T-cell (primary cell): ENCODE results near the gene FASN. TPM values are rescaled to one million over a fixed set of nuclear protein-coding genes. Genes with fewer than 3 reads are reported as not detected.
A peak's percentile ranks its signal among the peaks of the same experiment; 100 is the strongest.
"Not testable (repeated sequence)": the region's sequence is repeated elsewhere in the genome, so short reads cannot be mapped to it uniquely, and the experiment has no call there.

Experiments used
- ATAC-seq, 4 experiments: fragments of 200-7000 bp in 3 of 4; fragments of 150-1000 bp in 1 of 4; cut with Tn5 transposase; replicated peaks in 1 of 4; 1 replicate in 3 of 4; 2 replicates in 1 of 4; pipeline ENCODE4 v1.10.0; 2021; ENCODE audit warnings: moderate library complexity in 3 of 4, mild to moderate bottlenecking in 2 of 4, moderate number of reproducible peaks in 1 of 4
- CTCF ChIA-PET, 2 donors: fragments of 300-600 bp; sonication (Branson Sonifier 250); formaldehyde crosslinking; loops; one replicate each; lab custom pipeline; 2022; ENCODE audit warnings: antibody characterized with exemption in 2 of 2; lab: Charles Lee
- POLR2A ChIA-PET, 2 donors: fragments of 300-600 bp; sonication (Branson Sonifier 250); formaldehyde crosslinking; loops; one replicate each; lab custom pipeline; 2022; ENCODE audit warnings: antibody characterized with exemption in 2 of 2; lab: Charles Lee
- DNase-seq, 35 experiments: peaks; one replicate each; pipeline versions ENCODE4 v3.0.0 to v3.0.0-alpha.2; 2013 to 2023
- H3K27ac ChIP-seq: one replicate; pipeline ENCODE4 v1.5.1; 2013; ENCODE audit warnings: low read length
- H3K27me3 ChIP-seq, 2 experiments: replicated peaks in 1 of 2; 1 replicate in 1 of 2; 2 replicates in 1 of 2; pipeline versions ENCODE4 v1.6.1 to v1.7.0; 2013; ENCODE audit warnings: low read length in 1 of 2, mixed read lengths in 1 of 2; ENCODE audit not compliant: control insufficient read depth in 2 of 2, insufficient read depth in 2 of 2; ENCODE audit errors: extremely low read depth in 1 of 2
- H3K36me3 ChIP-seq, 2 donors: 1 replicate in 1 of 2; 2 replicates in 1 of 2; pipeline versions ENCODE4 v1.6.1 to v1.7.0; 2013; ENCODE audit warnings: low read length in 1 of 2; ENCODE audit not compliant: control insufficient read depth in 2 of 2, insufficient read depth in 1 of 2; ENCODE audit errors: extremely low read depth in 1 of 2
- H3K4me1 ChIP-seq, 2 experiments: 1 replicate in 1 of 2; 2 replicates in 1 of 2; pipeline versions ENCODE4 v1.6.1 to v1.7.0; 2013; ENCODE audit warnings: low read length in 2 of 2, mixed read lengths in 1 of 2; ENCODE audit not compliant: insufficient read depth in 2 of 2, control insufficient read depth in 1 of 2; ENCODE audit errors: extremely low read depth in 1 of 2
- H3K4me3 ChIP-seq, 2 donors: 1 replicate in 1 of 2; 2 replicates in 1 of 2; pipeline versions ENCODE4 v1.5.1 to v1.7.0; 2013; ENCODE audit warnings: mild to moderate bottlenecking in 2 of 2, low read length in 1 of 2, moderate library complexity in 1 of 2; ENCODE audit not compliant: control insufficient read depth in 1 of 2; ENCODE audit errors: extremely low read depth in 1 of 2
- H3K9me3 ChIP-seq: 2 replicates; pipeline ENCODE4 v1.7.0; 2013
- H3K27ac Mint-ChIP-seq, 2 donors: one replicate each; pipeline ENCODE4 v1.8.0; 2020 to 2021; ENCODE audit warnings: mild to moderate bottlenecking in 2 of 2, mixed read lengths in 2 of 2
- H3K27me3 Mint-ChIP-seq, 2 donors: one replicate each; pipeline ENCODE4 v1.8.0; 2021 to 2022; ENCODE audit warnings: mixed read lengths in 2 of 2
- H3K36me3 Mint-ChIP-seq: one replicate; pipeline ENCODE4 v1.8.0; 2021; ENCODE audit warnings: mixed read lengths
- H3K4me1 Mint-ChIP-seq, 3 donors: one replicate each; pipeline ENCODE4 v1.8.0; 2020 to 2022; ENCODE audit warnings: mixed read lengths in 3 of 3, mild to moderate bottlenecking in 1 of 3
- H3K4me3 Mint-ChIP-seq, 3 donors: one replicate each; pipeline ENCODE4 v1.8.0; 2020 to 2022; ENCODE audit warnings: mild to moderate bottlenecking in 3 of 3, mixed read lengths in 3 of 3, moderate library complexity in 3 of 3
- H3K9me3 Mint-ChIP-seq, 3 donors: one replicate each; pipeline ENCODE4 v1.8.0; 2020 to 2022; ENCODE audit warnings: mixed read lengths in 3 of 3
- WGBS: methylation state at CpG from one replicate; pipeline ENCODE4 v1.1.5; 2013; ENCODE audit warnings: missing lambda C conversion rate; ENCODE audit not compliant: insufficient coverage; 5-methylcytosine and 5-hydroxymethylcytosine counted together
- total RNA-seq, 35 experiments: library from RNA in 6 of 35; stranded (reverse) in 6 of 35; fragments of 120-200 nt in 1 of 35; gene quantifications; one replicate each; pipeline versions ENCODE4 v1.2.1 to v1.2.4 and lab custom pipeline; 2013 to 2026

FASN gene
- total RNA-seq, 5 donors from 2014 or later (not counting 1 experiment from before 2014, with no cell fraction given): 48.2 to 144 (median 52.5) TPM

GRCh38 chr17:82138511-82138992 lies 40.5 kb upstream of the FASN start:
- no peak for ATAC-seq
- Mint-ChIP-seq H3K9me3 (no peaks in the 10 kb centered on the region), H3K27ac (no peak overlapping the region), H3K36me3 (peaks cover 3% of the 10 kb centered on the region), H3K4me3 (no peak overlapping the region), H3K27me3 (no peaks in the 10 kb centered on the region), H3K4me1 (peaks cover 0 to 2% (median 0%) of the 10 kb centered on the region in 3 donors)
- no peaks in the 10 kb centered on the region for H3K4me1 ChIP-seq
- POLR2A ChIA-PET: interaction anchor here in 1 of 2 donors (0.8 kb wide), 1 partner anchor 431 kb away, joined by 4 read pairs; no protein-coding TSS in a partner anchor
- H3K27me3 ChIP-seq: no peaks in the 10 kb centered on the region
- DNase-seq: no peak
- 91% methylated on average over 25 of the region's 28 CpGs for whole genome bisulfite sequencing
- no peak overlapping the region for H3K4me3 ChIP-seq
- CTCF ChIA-PET: no interaction called here
- H3K27ac ChIP-seq: no peak overlapping the region
- H3K36me3 ChIP-seq: peaks cover 0 to 4% of the 10 kb centered on the region in 2 donors
- H3K9me3 ChIP-seq: no peaks in the 10 kb centered on the region

GRCh38 chr17:82134101-82134500 lies 36.1 kb upstream of the FASN start:
- no peak overlapping the region for H3K4me3 Mint-ChIP-seq
- no peak for DNase-seq
- H3K27ac Mint-ChIP-seq: no peak overlapping the region
- H3K4me3 ChIP-seq: no peak overlapping the region
- H3K4me1 Mint-ChIP-seq: peaks cover 5 to 8% (median 7%) of the 10 kb centered on the region in 3 donors
- peaks cover 2 to 9% of the 10 kb centered on the region in 2 experiments for H3K4me1 ChIP-seq
- CTCF ChIA-PET: interaction anchor here in 1 of 2 donors (0.6 kb wide), 1 partner anchor 46 kb away, joined by 3 read pairs; no protein-coding TSS in a partner anchor
- H3K36me3 ChIP-seq: peaks cover 0 to 4% of the 10 kb centered on the region in 2 donors
- POLR2A ChIA-PET: no interaction called here
- no peaks in the 10 kb centered on the region for H3K27me3 ChIP-seq
- no peaks in the 10 kb centered on the region for H3K9me3 ChIP-seq
- no peaks in the 10 kb centered on the region for H3K9me3 Mint-ChIP-seq
- no peaks in the 10 kb centered on the region for H3K27me3 Mint-ChIP-seq
- WGBS: 88% methylated on average over 9 of the region's 11 CpGs
- ATAC-seq: no peak
- no peaks in the 10 kb centered on the region for H3K36me3 Mint-ChIP-seq
- no peak overlapping the region for H3K27ac ChIP-seq

- H3K27ac ChIP-seq, H3K36me3 ChIP-seq, H3K27ac Mint-ChIP-seq, H3K4me3 Mint-ChIP-seq, H3K9me3 Mint-ChIP-seq, H3K4me3 ChIP-seq, H3K27me3 ChIP-seq, H3K36me3 Mint-ChIP-seq, H3K27me3 Mint-ChIP-seq, H3K9me3 ChIP-seq, DNase-seq, ATAC-seq: not testable (repeated sequence)
- WGBS: 100% methylated on average over 1 of the region's 8 CpGs
- peaks cover 5 to 16% of the 10 kb centered on the region in 2 experiments for H3K4me1 ChIP-seq
- ChIA-PET POLR2A (interaction anchor here (0.6 to 1.0 kb wide), 2 partner anchors 29 to 67 kb away, joined by 3 to 6 read pairs; no protein-coding TSS in a partner anchor), CTCF (interaction anchor here in 1 of 2 donors (0.7 kb wide), 1 partner anchor 25 kb away, joined by 6 read pairs; no protein-coding TSS in a partner anchor)
- H3K4me1 Mint-ChIP-seq: peaks cover 8 to 15% (median 12%) of the 10 kb centered on the region in 3 donors
Observed at GRCh38 chr17:82133166-82133953, 35.3 kb upstream of the FASN start.

GRCh38 chr17:82129095-82129494 lies 31.1 kb upstream of the FASN start:
- Histone ChIP-seq H3K4me1 (peaks cover 27 to 58% of the 10 kb centered on the region in 2 experiments), H3K27me3 (no peaks in the 10 kb centered on the region), H3K9me3 (no peaks in the 10 kb centered on the region), H3K36me3 (no peaks in the 10 kb centered on the region), H3K4me3 (no peak overlapping the region), H3K27ac (peak overlapping the region; percentile 58)
- Mint-ChIP-seq H3K36me3 (no peaks in the 10 kb centered on the region), H3K9me3 (no peaks in the 10 kb centered on the region), H3K4me3 (peak overlapping the region in 1 of 3 donors; percentile 13), H3K27ac (peak overlapping the region; percentile 75 to 99), H3K27me3 (no peaks in the 10 kb centered on the region), H3K4me1 (peaks cover 45 to 52% (median 50%) of the 10 kb centered on the region in 3 donors)
- ChIA-PET CTCF (no interaction called here), POLR2A (no interaction called here)
- ATAC-seq (no peak), DNase-seq (no peak)
- WGBS: 97% methylated on average over 3 of the region's 4 CpGs

- Mint-ChIP-seq H3K36me3 (no peaks in the 10 kb centered on the region), H3K27me3 (no peaks in the 10 kb centered on the region), H3K4me3 (peak overlapping the region in 1 of 3 donors; percentile 71), H3K4me1 (peaks cover 53 to 59% (median 57%) of the 10 kb centered on the region in 3 donors), H3K27ac (peak overlapping the region; percentile 98 to 99), H3K9me3 (no peaks in the 10 kb centered on the region)
- no peaks in the 10 kb centered on the region for H3K36me3 ChIP-seq
- ChIA-PET CTCF (no interaction called here), POLR2A (interaction anchor here in 1 of 2 donors (0.5 kb wide), 1 partner anchor 72 kb away, joined by 3 read pairs; no protein-coding TSS in a partner anchor)
- DNase-seq (peak in 8 of 35 experiments; percentile 5 to 37 (median 18)), ATAC-seq (no peak)
- H3K9me3 ChIP-seq: no peaks in the 10 kb centered on the region
- H3K27me3 ChIP-seq: no peaks in the 10 kb centered on the region
- H3K4me1 ChIP-seq: peaks cover 29 to 62% of the 10 kb centered on the region in 2 experiments
- WGBS: 93% methylated on average over 6 of the region's 15 CpGs
- H3K4me3 ChIP-seq: no peak overlapping the region
- peak overlapping the region; percentile 90 for H3K27ac ChIP-seq
Observed at GRCh38 chr17:82128287-82128686, 30.3 kb upstream of the FASN start.

GRCh38 chr17:82127704-82128103 lies 29.7 kb upstream of the FASN start:
- WGBS: 59% methylated on average over 5 of the region's 9 CpGs
- Mint-ChIP-seq H3K4me3 (peak overlapping the region; percentile 49 to 71 (median 70)), H3K36me3 (peaks cover 2% of the 10 kb centered on the region), H3K9me3 (no peaks in the 10 kb centered on the region), H3K4me1 (peaks cover 59 to 63% (median 60%) of the 10 kb centered on the region in 3 donors), H3K27ac (peak overlapping the region; percentile 98 to 99), H3K27me3 (no peaks in the 10 kb centered on the region)
- ATAC-seq (peak in 2 of 4 experiments; percentile 10 to 17), DNase-seq (peak in 34 of 35 experiments; percentile 18 to 81 (median 60))
- H3K27me3 ChIP-seq: no peaks in the 10 kb centered on the region
- ChIA-PET CTCF (interaction anchor here in 1 of 2 donors (1.1 kb wide), 1 partner anchor 10 kb away, joined by 4 read pairs; no protein-coding TSS in a partner anchor), POLR2A (interaction anchor here in 1 of 2 donors (0.5 to 1.6 kb wide), 2 partner anchors 73 to 90 kb away, joined by 3 to 6 read pairs; partner anchors contain the start of gene DCXR)
- H3K4me1 ChIP-seq: peaks cover 31 to 63% of the 10 kb centered on the region in 2 experiments
- no peaks in the 10 kb centered on the region for H3K36me3 ChIP-seq
- H3K27ac ChIP-seq: peak overlapping the region; percentile 90
- no peaks in the 10 kb centered on the region for H3K9me3 ChIP-seq
- peak overlapping the region; percentile 19 to 25 for H3K4me3 ChIP-seq
